A549 (cell line): ENCODE measurements around the gene DCDC2. TPM values are rescaled to one million over a fixed set of nuclear protein-coding genes. Genes with fewer than 3 reads are reported as not detected.

Experiments used
- ATAC-seq, 2 experiments: fragments of 200-7000 bp in 1 of 2; fragments of >200 bp in 1 of 2; cut with Nextera tagmentation in 1 of 2; cut with Tn5 transposase in 1 of 2; 3 replicates each; pipeline versions ENCODE4 v1.8.0 to v1.9.1; 2018 to 2020; ENCODE audit warnings: mild to moderate bottlenecking in 1 of 2, moderate library complexity in 1 of 2
- CTCF ChIA-PET: fragments of 300-600 bp; sonication (Branson Sonifier 250); formaldehyde crosslinking; extraction: SDS; loops from one replicate; lab custom pipeline; 2021; ENCODE audit warnings: antibody characterized with exemption, inconsistent platforms; lab: Yijun Ruan, JAX
- POLR2A ChIA-PET: fragments of 350-600 bp; formaldehyde crosslinking; extraction: SDS; loops from one replicate; lab custom pipeline; 2021; ENCODE audit warnings: antibody characterized with exemption, inconsistent platforms; lab: Yijun Ruan, JAX
- DNase-seq, 2 experiments: peaks; one replicate each; pipeline versions ENCODE4 v3.0.0 to v3.0.0-alpha.2; 2011 to 2016; ENCODE audit warnings: low read depth in 1 of 2, low spot score in 1 of 2
- FAIRE-seq: peaks from 2 replicates; lab custom pipeline; 2011; peaks lifted over from hg19 to GRCh38; lab: Jason Lieb, UNC
- H3K27ac ChIP-seq, 2 experiments: fragments of >200 bp; sonication (Bioruptor Twin); formaldehyde crosslinking; 3 replicates each; pipeline ENCODE4 v1.5.1; 2016 to 2017
- H3K4me1 ChIP-seq: fragments of >200 bp; sonication (Bioruptor Twin); formaldehyde crosslinking; 3 replicates; pipeline ENCODE4 v1.6.1; 2016
- H3K4me2 ChIP-seq: fragments of >200 bp; sonication (Bioruptor Twin); formaldehyde crosslinking; 3 replicates; pipeline ENCODE4 v1.6.1; 2016
- H3K4me3 ChIP-seq: fragments of >200 bp; sonication (Bioruptor Twin); formaldehyde crosslinking; 3 replicates; pipeline ENCODE4 v1.5.1; 2016
- H3K9me3 ChIP-seq: fragments of >200 bp; sonication (Bioruptor Twin); formaldehyde crosslinking; 3 replicates; pipeline ENCODE4 v1.6.1; 2016
- BHLHE40 ChIP-seq: IDR thresholded peaks from 2 replicates; pipeline ENCODE4 v1.6.1; 2012; ENCODE audit warnings: low read depth, low read length, inconsistent platforms
- EP300 ChIP-seq, 2 experiments: fragments of >200 bp; sonication (Bioruptor Twin); formaldehyde crosslinking; IDR thresholded peaks; 2 replicates in 1 of 2; 3 replicates in 1 of 2; pipeline ENCODE4 v1.6.1; 2016 to 2017
- ESRRA ChIP-seq: fragments of 150-350 bp; IDR thresholded peaks from 2 replicates; pipeline ENCODE4 v1.6.1; 2014; ENCODE audit warnings: mild to moderate bottlenecking, low read length, borderline replicate concordance
- FOSL2 ChIP-seq, 2 experiments: fragments of 450-650 bp in 1 of 2; fragments of >200 bp in 1 of 2; sonication (Bioruptor Twin) in 1 of 2; formaldehyde crosslinking; IDR thresholded peaks; 2 replicates each; pipeline versions ENCODE4 v1.5.0 to v1.6.1; 2016 to 2020; ENCODE audit warnings: mild to moderate bottlenecking in 1 of 2, moderate library complexity in 1 of 2
- FOXS1 ChIP-seq: fragments of 250-450 bp; sonication (Bioruptor Pico); IDR thresholded peaks from 2 replicates; pipeline ENCODE4 v1.5.0; 2020; ENCODE audit warnings: mild to moderate bottlenecking, moderate library complexity
- GATA3 ChIP-seq: IDR thresholded peaks from 2 replicates; pipeline ENCODE4 v1.6.1; 2012; ENCODE audit warnings: borderline replicate concordance
- HDAC2 ChIP-seq: fragments of 200-600 bp; sonication (generic); IDR thresholded peaks from 2 replicates; pipeline ENCODE4 v1.6.1; 2016
- HOXB5 ChIP-seq: fragments of 250-450 bp; sonication (Bioruptor Pico); IDR thresholded peaks from 2 replicates; pipeline ENCODE4 v1.5.0; 2020; ENCODE audit warnings: mild to moderate bottlenecking, moderate library complexity
- MAFK ChIP-seq: fragments of 450-650 bp; IDR thresholded peaks from 2 replicates; pipeline ENCODE4 v1.6.1; 2014; ENCODE audit not compliant: partially characterized antibody
- MAZ ChIP-seq: fragments of 150-350 bp; IDR thresholded peaks from 2 replicates; pipeline ENCODE4 v1.6.1; 2014; ENCODE audit warnings: antibody characterized with exemption, low read depth, low read length, borderline replicate concordance
- MYC ChIP-seq: IDR thresholded peaks from 2 replicates; pipeline ENCODE4 v1.6.1; 2012; ENCODE audit warnings: mild to moderate bottlenecking, inconsistent platforms, low read length, improper control_type of control experiment, borderline replicate concordance
- PBX3 ChIP-seq: IDR thresholded peaks from 2 replicates; pipeline ENCODE4 v1.6.1; 2012
- PHF8 ChIP-seq: fragments of 200-600 bp; sonication (generic); IDR thresholded peaks from 2 replicates; pipeline ENCODE4 v1.6.1; 2016; ENCODE audit warnings: low read depth, mild to moderate bottlenecking, antibody characterized with exemption, moderate library complexity, borderline replicate concordance
- RAD21 ChIP-seq, 2 experiments: fragments of >200 bp in 1 of 2; sonication (Bioruptor Twin) in 1 of 2; formaldehyde crosslinking in 1 of 2; IDR thresholded peaks in 1 of 2; conservative IDR thresholded peaks in 1 of 2; 2 replicates in 1 of 2; 3 replicates in 1 of 2; pipeline ENCODE4 v1.6.1; 2012 to 2018; ENCODE audit warnings: inconsistent platforms in 1 of 2
- REST ChIP-seq: fragments of 200-600 bp; sonication (generic); IDR thresholded peaks from 2 replicates; pipeline ENCODE4 v1.6.1; 2016; ENCODE audit warnings: antibody characterized with exemption, mild to moderate bottlenecking, moderate library complexity
- SMC3 ChIP-seq: fragments of >200 bp; sonication (Bioruptor Twin); formaldehyde crosslinking; IDR thresholded peaks from 3 replicates; pipeline ENCODE4 v1.6.1; 2018; ENCODE audit warnings: inconsistent platforms
- SREBF2 ChIP-seq: fragments of 450-650 bp; IDR thresholded peaks from 2 replicates; pipeline ENCODE4 v1.6.1; 2014; ENCODE audit warnings: mild to moderate bottlenecking, moderate library complexity
- TFCP2L1 ChIP-seq: fragments of 250-450 bp; sonication (Bioruptor Pico); IDR thresholded peaks from 2 replicates; pipeline ENCODE4 v1.5.0; 2021; ENCODE audit warnings: mild to moderate bottlenecking
- ZNF302 ChIP-seq: fragments of 250-450 bp; sonication (Bioruptor Pico); IDR thresholded peaks from 2 replicates; pipeline ENCODE4 v1.9.0; 2021; ENCODE audit warnings: inconsistent platforms, mild to moderate bottlenecking, moderate library complexity
- ZSCAN20 ChIP-seq: fragments of 250-450 bp; sonication (Bioruptor Pico); IDR thresholded peaks from 2 replicates; pipeline ENCODE4 v1.8.0; 2022; ENCODE audit warnings: mild to moderate bottlenecking, moderate library complexity
- WGBS: methylation state at CpG from one replicate; pipeline ENCODE4 v1.1.6; 2017; ENCODE audit errors: missing lambda C conversion rate; 5-methylcytosine and 5-hydroxymethylcytosine counted together
- polyA plus RNA-seq, 4 experiments: library from polyadenylated mRNA; depleted of rRNA in 3 of 4; stranded (reverse); fragments of >200 nt; fragmentation: RNase III in 1 of 4; extraction: RNeasy Plus Mini Kit Qiagen cat#74134 plus additional on column Dnase treatment in 1 of 4; gene quantifications; 2 replicates in 3 of 4; 3 replicates in 1 of 4; pipeline ENCODE4 v1.2.3, GENCODE V29; 2011 to 2017

Gene DCDC2
- polyA plus RNA-seq, 2 of the 4 experiments (the other 2 are of a cell fraction), result 9.1 to 9.4 TPM

- H3K4me3 ChIP-seq, result no peak overlapping the region
- DNase-seq, result no peak
- no peak for TF ChIP-seq MAFK
- no peak for TF ChIP-seq GATA3
- TF ChIP-seq ZSCAN20, result no peak
- no peak for TF ChIP-seq BHLHE40
- no peak for TF ChIP-seq SMC3
- TF ChIP-seq, all 56 proteins: peak for 0
- Histone ChIP-seq H3K9me3 (no peaks in the 10 kb centered on the region), H3K4me1 (no peaks in the 10 kb centered on the region), H3K27ac (no peak overlapping the region), H3K4me2 (no peak overlapping the region)
- ATAC-seq (no peak), FAIRE-seq (no peak)
- POLR2A ChIA-PET, result no interaction called here
- CTCF ChIA-PET, result no interaction called here
Measured at GRCh38 chr6:24148684-24149083, 209.2 kb downstream of the DCDC2 start.

- no peak overlapping the region for H3K27ac ChIP-seq
- ChIA-PET CTCF (interaction anchor here (1.2 kb wide), 1 partner anchor 57 kb away, joined by 3 read pairs; no protein-coding TSS in a partner anchor), POLR2A (no interaction called here)
- no peaks in the 10 kb centered on the region for H3K4me1 ChIP-seq
- H3K9me3 ChIP-seq, result no peaks in the 10 kb centered on the region
- ATAC-seq, result no peak
- TF ChIP-seq HDAC2, result no peak
- TF ChIP-seq ZSCAN20, result no peak
- TF ChIP-seq MYC, result no peak
- TF ChIP-seq PHF8, result no peak
- TF ChIP-seq ZNF302 (CRISPR knock-in tag), result no peak
- no peak for TF ChIP-seq ESRRA
- no peak for TF ChIP-seq MAZ
- no peak for TF ChIP-seq GATA3
- TF ChIP-seq HOXB5 (CRISPR knock-in tag), result no peak
- TF ChIP-seq SMC3, result no peak
- no peak for TF ChIP-seq TFCP2L1
- no peak for TF ChIP-seq SREBF2
- no peak for TF ChIP-seq EP300 (IDR thresholded peaks at IDR 0.05)
- TF ChIP-seq RAD21 (conservative IDR thresholded peaks at IDR 0.05 in 1 of 2, IDR thresholded peaks at IDR 0.05 in 1 of 2), result no peak
- TF ChIP-seq REST, result no peak
- TF ChIP-seq FOXS1 (CRISPR knock-in tag), result no peak
- TF ChIP-seq PBX3, result no peak
- no peak for TF ChIP-seq FOSL2 (IDR thresholded peaks at IDR 0.05)
- no peak for TF ChIP-seq FOSL2 (CRISPR knock-in tag; IDR thresholded peaks at IDR 0.05)
- 45% methylated on average over 3 of the region's 3 CpGs for WGBS
- DNase-seq, result no peak
- H3K4me3 ChIP-seq, result no peak overlapping the region
- H3K4me2 ChIP-seq, result no peak overlapping the region
- no peak for FAIRE-seq
Measured at GRCh38 chr6:24148154-24148570, 209.7 kb downstream of the DCDC2 start.
